Amygdala (tissue), 56 donors: ENCODE results near the gene PIGBOS1.
A peak's percentile ranks its signal among the peaks of the same experiment; 100 is the strongest.

Experiments
- DNase-seq, 56 donors: peaks; one replicate each; lab custom pipeline; 2025; lab: John Stamatoyannopoulos, UW

Gene PIGBOS1

GRCh38 chr15:55318588-55319494, at the start of gene PIGBOS1, which contains the start of gene PIGB:
PIGBOS1 (minus strand) TSS chr15:55319123; CDS start chr15:55317792, 1,331 bp downstream.
PIGB (plus strand) TSS chr15:55319222; CDS start chr15:55319251, 29 bp downstream.
- peak; percentile 5 to 86 (median 67) for DNase-seq

- no peak for DNase-seq
These were observed 48.1 kb upstream of the PIGBOS1 start for GRCh38 chr15:55366981-55367380.

GRCh38 chr15:55362641-55363040, 43.7 kb upstream of the PIGBOS1 start:
- DNase-seq: no peak

- DNase-seq: no peak
These were observed 42.1 kb upstream of the PIGBOS1 start for GRCh38 chr15:55361048-55361447.

GRCh38 chr15:55360256-55360655, 41.3 kb upstream of the PIGBOS1 start:
- DNase-seq: no peak

GRCh38 chr15:55358471-55358870, 39.5 kb upstream of the PIGBOS1 start:
- DNase-seq: no peak

GRCh38 chr15:55357774-55358173, 38.9 kb upstream of the PIGBOS1 start:
- no peak for DNase-seq

GRCh38 chr15:55356985-55357585, 38.2 kb upstream of the PIGBOS1 start:
- DNase-seq: no peak

- DNase-seq: no peak
These were observed 34.1 kb upstream of the PIGBOS1 start for GRCh38 chr15:55353025-55353424.

GRCh38 chr15:55349282-55349681, 30.4 kb upstream of the PIGBOS1 start:
- DNase-seq: no peak

- no peak for DNase-seq
These were observed 29.4 kb upstream of the PIGBOS1 start for GRCh38 chr15:55348281-55348778.

GRCh38 chr15:55344206-55344605, 25.3 kb upstream of the PIGBOS1 start:
- no peak for DNase-seq

- DNase-seq: no peak
These were observed 24.2 kb upstream of the PIGBOS1 start for GRCh38 chr15:55343168-55343567.

- DNase-seq: no peak
These were observed 18.2 kb upstream of the PIGBOS1 start for GRCh38 chr15:55337160-55337559.

- no peak for DNase-seq
These were observed 16.1 kb upstream of the PIGBOS1 start for GRCh38 chr15:55334997-55335396.

GRCh38 chr15:55334371-55334770, 15.4 kb upstream of the PIGBOS1 start:
- DNase-seq: no peak

- DNase-seq: no peak
These were observed 8.5 kb upstream of the PIGBOS1 start for GRCh38 chr15:55327387-55327786.

GRCh38 chr15:55322467-55322866, 3.5 kb upstream of the PIGBOS1 start:
- no peak for DNase-seq

GRCh38 chr15:55320963-55321362, 2.0 kb upstream of the PIGBOS1 start:
- no peak for DNase-seq

- DNase-seq: no peak
These were observed 1.3 kb upstream of the PIGBOS1 start for GRCh38 chr15:55320238-55320550.

GRCh38 chr15:55319537-55320237, 764 bp upstream of the PIGBOS1 start:
- no peak for DNase-seq
